Peyer's patch (tissue), 4 donors: ENCODE measurements around the gene SOX21. TPM values are rescaled to one million over a fixed set of nuclear protein-coding genes. Genes with fewer than 3 reads are reported as not detected.

Experiments used
- DNase-seq, 3 donors: peaks; one replicate each; pipeline ENCODE4 v3.0.0-alpha.2; 2017 to 2019
- H3K27ac ChIP-seq, 4 donors: fragments of 200-600 bp; sonication (generic); one replicate each; pipeline ENCODE4 v1.5.1; 2016 to 2019
- H3K27me3 ChIP-seq, 2 donors: fragments of 200-600 bp; sonication (generic); one replicate each; pipeline ENCODE4 v1.5.1; 2019
- H3K36me3 ChIP-seq, 3 donors: fragments of 200-600 bp; sonication (generic); one replicate each; pipeline ENCODE4 v1.5.1; 2016 to 2019
- H3K4me1 ChIP-seq, 4 donors: fragments of 200-600 bp; sonication (generic); one replicate each; pipeline ENCODE4 v1.5.1; 2016 to 2019
- H3K4me3 ChIP-seq, 4 donors: fragments of 200-600 bp; sonication (generic); 1 replicate in 3 of 4; 2 replicates in 1 of 4; pipeline ENCODE4 v1.5.1; 2016 to 2019; ENCODE audit warnings: mild to moderate bottlenecking in 1 of 4
- H3K9me3 ChIP-seq, 4 donors: fragments of 200-600 bp; sonication (generic); one replicate each; pipeline ENCODE4 v1.5.1; 2016 to 2019; ENCODE audit warnings: mild to moderate bottlenecking in 1 of 4
- CTCF ChIP-seq, 6 experiments: fragments of 450-650 bp in 4 of 6; fragments of 200-600 bp in 2 of 6; sonication (generic) in 1 of 6; IDR thresholded peaks; one replicate each; pipeline ENCODE4 v1.5.1; 2017 to 2019; ENCODE audit warnings: antibody characterized with exemption in 6 of 6, mild to moderate bottlenecking in 3 of 6, moderate library complexity in 1 of 6
- POLR2A ChIP-seq, 2 donors: fragments of 450-650 bp; IDR thresholded peaks; one replicate each; pipeline ENCODE4 v1.5.1; 2017; ENCODE audit warnings: antibody characterized with exemption in 2 of 2, mild to moderate bottlenecking in 2 of 2, moderate library complexity in 2 of 2
- total RNA-seq, 4 donors: library from RNA; depleted of rRNA; stranded (reverse); fragments of >200 nt; gene quantifications; one replicate each; pipeline ENCODE4 v1.1.0, GENCODE V29; 2016

The SOX21 gene
- total RNA-seq, 4 donors from 2014 or later, result not detected

GRCh38 chr13:94667190-94667589 lies 45.2 kb downstream of the SOX21 start:
- DNase-seq, result no peak
- Histone ChIP-seq H3K36me3 (no peaks in the 10 kb centered on the region), H3K4me1 (no peaks in the 10 kb centered on the region), H3K9me3 (no peaks in the 10 kb centered on the region), H3K4me3 (no peak overlapping the region), H3K27me3 (peaks cover 0 to 6% of the 10 kb centered on the region in 2 donors), H3K27ac (no peak overlapping the region)
- TF ChIP-seq POLR2A (IDR thresholded peaks at IDR 0.05), result no peak
- no peak for TF ChIP-seq CTCF (IDR thresholded peaks at IDR 0.05)

DNA sequence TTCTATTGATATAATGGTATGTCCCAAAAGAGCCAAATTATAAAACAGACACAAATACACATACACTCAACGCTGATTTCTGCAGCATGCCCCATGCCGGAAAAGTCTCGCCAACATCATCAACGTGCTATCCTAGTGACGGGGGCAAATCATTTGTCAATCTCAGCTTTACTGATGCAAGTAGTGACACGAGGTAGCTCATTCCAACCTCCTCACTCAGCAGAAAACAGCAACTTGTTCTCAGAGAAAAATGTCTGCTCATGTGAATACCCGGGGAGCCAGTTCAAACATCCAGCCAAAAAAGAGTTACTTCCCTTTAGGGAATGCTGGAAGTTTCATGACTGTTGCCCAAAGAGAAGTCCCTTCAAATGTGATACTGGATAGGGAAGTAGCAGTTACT lies 46.3 kb downstream of the SOX21 start:
- no peak for DNase-seq
- Histone ChIP-seq H3K36me3 (no peaks in the 10 kb centered on the region), H3K27me3 (peaks cover 0 to 6% of the 10 kb centered on the region in 2 donors), H3K9me3 (no peaks in the 10 kb centered on the region), H3K27ac (no peak overlapping the region), H3K4me1 (peaks cover 0 to 8% (median 0%) of the 10 kb centered on the region in 4 donors), H3K4me3 (no peak overlapping the region)
- no peak for TF ChIP-seq CTCF (IDR thresholded peaks at IDR 0.05)
- TF ChIP-seq POLR2A (IDR thresholded peaks at IDR 0.05), result no peak

- Histone ChIP-seq H3K4me1 (peaks cover 0 to 13% (median 0%) of the 10 kb centered on the region in 4 donors), H3K36me3 (no peaks in the 10 kb centered on the region)
Observed at GRCh38 chr13:94664889-94665288, 47.5 kb downstream of the SOX21 start.

GRCh38 chr13:94662274-94662945 lies 49.9 kb downstream of the SOX21 start:
- no peak for TF ChIP-seq POLR2A (IDR thresholded peaks at IDR 0.05)
- no peak for TF ChIP-seq CTCF (IDR thresholded peaks at IDR 0.05)
- Histone ChIP-seq H3K27ac (no peak overlapping the region), H3K27me3 (peaks cover 0 to 6% of the 10 kb centered on the region in 2 donors), H3K9me3 (no peaks in the 10 kb centered on the region), H3K36me3 (no peaks in the 10 kb centered on the region), H3K4me1 (peaks cover 0 to 13% (median 0%) of the 10 kb centered on the region in 4 donors), H3K4me3 (no peak overlapping the region)
- no peak for DNase-seq

More at GRCh38 chr13:94664889-94665288, 47.5 kb downstream of the SOX21 start:
- Histone ChIP-seq H3K4me3 (no peak overlapping the region), H3K9me3 (no peaks in the 10 kb centered on the region), H3K27me3 (peaks cover 0 to 6% of the 10 kb centered on the region in 2 donors), H3K27ac (no peak overlapping the region)
- TF ChIP-seq CTCF (IDR thresholded peaks at IDR 0.05) (no peak), POLR2A (IDR thresholded peaks at IDR 0.05) (no peak)
- no peak for DNase-seq

DNA sequence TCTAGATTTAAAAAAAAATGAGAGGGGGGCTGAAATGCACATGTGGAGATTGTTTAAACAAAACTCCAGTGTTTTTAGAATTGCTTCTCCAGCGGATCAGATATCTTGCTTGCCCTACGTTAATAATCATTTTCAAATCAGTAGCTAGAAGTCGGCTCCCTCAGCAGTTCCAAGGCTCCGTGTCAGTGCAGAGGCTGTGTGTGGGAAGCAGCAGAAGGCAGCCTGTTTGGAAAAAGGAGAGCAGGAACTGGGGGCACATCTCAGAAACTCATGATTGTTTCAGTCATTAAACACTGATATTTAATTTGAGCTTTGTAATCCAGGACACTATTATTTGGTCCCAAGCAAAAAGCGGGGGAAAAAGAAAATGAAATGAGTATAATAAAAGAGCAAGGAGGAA lies 50.9 kb downstream of the SOX21 start:
- DNase-seq, result no peak
- Histone ChIP-seq H3K4me3 (no peak overlapping the region), H3K27ac (no peak overlapping the region), H3K36me3 (no peaks in the 10 kb centered on the region), H3K4me1 (peaks cover 0 to 13% (median 0%) of the 10 kb centered on the region in 4 donors), H3K27me3 (peaks cover 0 to 6% of the 10 kb centered on the region in 2 donors), H3K9me3 (no peaks in the 10 kb centered on the region)
- TF ChIP-seq CTCF (IDR thresholded peaks at IDR 0.05), result no peak
- no peak for TF ChIP-seq POLR2A (IDR thresholded peaks at IDR 0.05)
